ENCODE measurements around the gene CLIC3.
"Not testable (repeated sequence)": the region's sequence is repeated elsewhere in the genome, so short reads cannot be mapped to it uniquely, and the experiment has no call there.

Gene CLIC3

GRCh38 chr9:137006116-137007003 lies 10.0 kb upstream of the CLIC3 start:
- in situ Hi-C loops (cut with HindIII; ENCODE audit: low sequenced_read_pairs) = no loop called here

GRCh38 chr9:137004285-137004684 lies 7.9 kb upstream of the CLIC3 start:
- in situ Hi-C loops (cut with HindIII; ENCODE audit: low sequenced_read_pairs) = not testable (repeated sequence)

- in situ Hi-C loops (cut with HindIII; ENCODE audit: low sequenced_read_pairs) = no loop called here
Observed at GRCh38 chr9:137002646-137003041, 6.3 kb upstream of the CLIC3 start.

GRCh38 chr9:137001857-137002645 lies 5.7 kb upstream of the CLIC3 start:
- in situ Hi-C loops (cut with HindIII; ENCODE audit: low sequenced_read_pairs) = no loop called here

GRCh38 chr9:137000177-137000930 lies 4.0 kb upstream of the CLIC3 start:
- in situ Hi-C loops (cut with HindIII; ENCODE audit: low sequenced_read_pairs) = no loop called here

GRCh38 chr9:136997830-136998234 lies 1.5 kb upstream of the CLIC3 start:
- in situ Hi-C loops (cut with HindIII; ENCODE audit: low sequenced_read_pairs) = no loop called here

- in situ Hi-C loops (cut with HindIII; ENCODE audit: low sequenced_read_pairs) = no loop called here
Observed at GRCh38 chr9:136997371-136997770, 1.0 kb upstream of the CLIC3 start.

GRCh38 chr9:136995772-136996311 lies 526 bp downstream of the CLIC3 start:
- in situ Hi-C loops (cut with HindIII; ENCODE audit: low sequenced_read_pairs) = no loop called here

- in situ Hi-C loops (cut with HindIII; ENCODE audit: low sequenced_read_pairs) = no loop called here
Observed at GRCh38 chr9:136995362-136995761, 1.0 kb downstream of the CLIC3 start.

GRCh38 chr9:136994888-136995230 lies 1.5 kb downstream of the CLIC3 start:
- in situ Hi-C loops (cut with HindIII; ENCODE audit: low sequenced_read_pairs) = no loop called here

GRCh38 chr9:136994180-136994887 lies 2.0 kb downstream of the CLIC3 start:
- in situ Hi-C loops (cut with HindIII; ENCODE audit: low sequenced_read_pairs) = no loop called here

- in situ Hi-C loops (cut with HindIII; ENCODE audit: low sequenced_read_pairs) = no loop called here
Observed at GRCh38 chr9:136992819-136993369, 3.5 kb downstream of the CLIC3 start.

GRCh38 chr9:136991993-136992818 lies 4.2 kb downstream of the CLIC3 start, which contains the start of gene PAXX:
Gene PAXX (plus strand): TSS chr9:136992422. CDS start chr9:136992444, 22 bp downstream.
- in situ Hi-C loops (cut with HindIII; ENCODE audit: low sequenced_read_pairs) = no loop called here

GRCh38 chr9:136990242-136990911 lies 6.0 kb downstream of the CLIC3 start:
- in situ Hi-C loops (cut with HindIII; ENCODE audit: low sequenced_read_pairs) = no loop called here

- in situ Hi-C loops (cut with HindIII; ENCODE audit: low sequenced_read_pairs) = no loop called here
Observed at GRCh38 chr9:136988872-136989271, 7.5 kb downstream of the CLIC3 start.

- in situ Hi-C loops (cut with HindIII; ENCODE audit: low sequenced_read_pairs) = no loop called here
Observed at GRCh38 chr9:136985853-136986252, 10.5 kb downstream of the CLIC3 start.

- in situ Hi-C loops (cut with HindIII; ENCODE audit: low sequenced_read_pairs) = no loop called here
Observed at GRCh38 chr9:136985027-136985602, 11.3 kb downstream of the CLIC3 start.

GRCh38 chr9:136984464-136985026 lies 11.8 kb downstream of the CLIC3 start:
- in situ Hi-C loops (cut with HindIII; ENCODE audit: low sequenced_read_pairs) = no loop called here
